Nephron progenitor cell (in vitro differentiated cells): Measurements from ENCODE around the gene UTRN.

ENCODE experiments used
- DNase-seq: peaks from one replicate; pipeline ENCODE4 v3.0.0; 2021
- H3K27ac Mint-ChIP-seq: 2 replicates; pipeline ENCODE4 v1.8.0; 2021; ENCODE audit warnings: mild to moderate bottlenecking, moderate library complexity, mixed read lengths
- H3K27me3 Mint-ChIP-seq: 2 replicates; pipeline ENCODE4 v1.8.0; 2021; ENCODE audit warnings: mild to moderate bottlenecking, low read depth, mixed read lengths; ENCODE audit not compliant: poor library complexity
- H3K36me3 Mint-ChIP-seq: 2 replicates; pipeline ENCODE4 v1.8.0; 2021; ENCODE audit warnings: low read depth, mixed read lengths
- H3K4me1 Mint-ChIP-seq: 2 replicates; pipeline ENCODE4 v1.8.0; 2021; ENCODE audit warnings: mixed read lengths
- H3K4me3 Mint-ChIP-seq: 2 replicates; pipeline ENCODE4 v1.8.0; 2021; ENCODE audit warnings: mild to moderate bottlenecking, moderate library complexity, mixed read lengths
- H3K9me3 Mint-ChIP-seq: 2 replicates; pipeline ENCODE4 v1.8.0; 2021; ENCODE audit warnings: mild to moderate bottlenecking, moderate library complexity, mixed read lengths
- TF ChIP-seq, protein P1 (sequence below): fragments of 200-600 bp; sonication (generic); IDR thresholded peaks from 2 replicates; pipeline ENCODE4 v1.5.0; 2021; ENCODE audit warnings: antibody characterized with exemption

Gene UTRN

GRCh38 chr6:144315981-144316861 is 31.1 kb downstream of the UTRN start:
- Mint-ChIP-seq H3K4me1 (peaks cover 43% of the 10 kb centered on the region), H3K4me3 (no peak overlapping the region), H3K9me3 (no peaks in the 10 kb centered on the region), H3K27me3 (no peaks in the 10 kb centered on the region), H3K27ac (no peak overlapping the region), H3K36me3 (peaks cover 6% of the 10 kb centered on the region)
- TF ChIP-seq, protein P1, sequence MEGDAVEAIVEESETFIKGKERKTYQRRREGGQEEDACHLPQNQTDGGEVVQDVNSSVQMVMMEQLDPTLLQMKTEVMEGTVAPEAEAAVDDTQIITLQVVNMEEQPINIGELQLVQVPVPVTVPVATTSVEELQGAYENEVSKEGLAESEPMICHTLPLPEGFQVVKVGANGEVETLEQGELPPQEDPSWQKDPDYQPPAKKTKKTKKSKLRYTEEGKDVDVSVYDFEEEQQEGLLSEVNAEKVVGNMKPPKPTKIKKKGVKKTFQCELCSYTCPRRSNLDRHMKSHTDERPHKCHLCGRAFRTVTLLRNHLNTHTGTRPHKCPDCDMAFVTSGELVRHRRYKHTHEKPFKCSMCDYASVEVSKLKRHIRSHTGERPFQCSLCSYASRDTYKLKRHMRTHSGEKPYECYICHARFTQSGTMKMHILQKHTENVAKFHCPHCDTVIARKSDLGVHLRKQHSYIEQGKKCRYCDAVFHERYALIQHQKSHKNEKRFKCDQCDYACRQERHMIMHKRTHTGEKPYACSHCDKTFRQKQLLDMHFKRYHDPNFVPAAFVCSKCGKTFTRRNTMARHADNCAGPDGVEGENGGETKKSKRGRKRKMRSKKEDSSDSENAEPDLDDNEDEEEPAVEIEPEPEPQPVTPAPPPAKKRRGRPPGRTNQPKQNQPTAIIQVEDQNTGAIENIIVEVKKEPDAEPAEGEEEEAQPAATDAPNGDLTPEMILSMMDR = no peak
- DNase-seq = no peak

GRCh38 chr6:144316862-144317195 is 31.7 kb downstream of the UTRN start:
- peaks cover 43% of the 10 kb centered on the region for H3K4me1 Mint-ChIP-seq
- no peak for DNase-seq
- TF ChIP-seq, protein P1 = no peak
- no peaks in the 10 kb centered on the region for H3K9me3 Mint-ChIP-seq
- H3K4me3 Mint-ChIP-seq = no peak overlapping the region
- H3K36me3 Mint-ChIP-seq = peaks cover 6% of the 10 kb centered on the region
- no peaks in the 10 kb centered on the region for H3K27me3 Mint-ChIP-seq
- no peak overlapping the region for H3K27ac Mint-ChIP-seq

DNA sequence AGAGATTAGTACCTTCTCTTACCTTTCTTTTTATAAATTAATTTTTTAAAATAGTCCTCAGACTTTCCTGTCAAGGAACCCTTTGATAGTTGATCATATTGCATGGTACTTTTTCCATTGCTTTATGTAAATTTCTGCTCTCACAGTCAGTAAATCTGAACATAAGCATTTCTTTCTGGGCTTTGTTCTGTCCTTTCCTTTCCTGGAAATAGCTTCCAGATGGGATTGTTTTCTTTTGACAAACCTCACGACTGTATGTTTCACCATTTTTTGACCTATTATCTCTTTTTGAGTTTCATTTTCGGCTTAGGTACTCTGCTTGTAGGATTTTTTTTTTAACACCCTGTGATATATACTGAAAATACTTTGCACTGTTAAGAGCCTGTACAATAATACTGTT is 32.6 kb downstream of the UTRN start:
- Mint-ChIP-seq H3K27me3 (no peaks in the 10 kb centered on the region), H3K9me3 (no peaks in the 10 kb centered on the region), H3K36me3 (peaks cover 5% of the 10 kb centered on the region), H3K27ac (no peak overlapping the region), H3K4me3 (no peak overlapping the region), H3K4me1 (peaks cover 50% of the 10 kb centered on the region)
- TF ChIP-seq, protein P1 = no peak
- no peak for DNase-seq

DNA sequence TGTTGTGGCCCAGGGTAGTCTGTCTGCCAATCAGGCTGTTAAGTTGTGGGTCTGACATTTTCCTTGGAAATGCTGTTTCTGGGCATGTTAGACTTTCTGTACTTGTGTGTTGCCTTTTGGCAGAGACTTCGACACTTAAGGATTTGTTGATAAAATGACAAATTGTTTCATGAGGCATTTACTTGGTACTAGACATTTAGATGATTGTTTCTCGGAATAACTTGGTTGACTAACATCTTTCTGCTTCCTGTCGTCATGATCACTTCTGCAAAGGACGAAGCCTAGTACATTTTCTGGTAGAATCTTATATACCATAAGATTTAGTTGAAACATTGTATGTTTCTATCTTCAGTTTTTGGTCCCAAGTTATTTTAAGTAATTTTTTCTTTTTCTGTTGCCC is 34.1 kb downstream of the UTRN start:
- TF ChIP-seq, protein P1 = no peak
- Mint-ChIP-seq H3K9me3 (no peaks in the 10 kb centered on the region), H3K4me3 (no peak overlapping the region), H3K4me1 (peaks cover 39% of the 10 kb centered on the region), H3K36me3 (no peaks in the 10 kb centered on the region), H3K27ac (no peak overlapping the region), H3K27me3 (no peaks in the 10 kb centered on the region)
- no peak for DNase-seq

GRCh38 chr6:144320741-144321140 is 35.6 kb downstream of the UTRN start:
- no peak overlapping the region for H3K27ac Mint-ChIP-seq
- H3K4me3 Mint-ChIP-seq = peak overlapping the region; percentile 16

More at GRCh38 chr6:144320741-144321140, 35.6 kb downstream of the UTRN start:
- H3K4me1 Mint-ChIP-seq = peaks cover 26% of the 10 kb centered on the region
- peaks cover 7% of the 10 kb centered on the region for H3K9me3 Mint-ChIP-seq
- H3K36me3 Mint-ChIP-seq = peaks cover 12% of the 10 kb centered on the region
- no peaks in the 10 kb centered on the region for H3K27me3 Mint-ChIP-seq
- TF ChIP-seq, protein P1 = no peak
- DNase-seq = no peak
